KMS-11 (cell line): ENCODE data around the gene ZCCHC18.

Experiments used
- H2AFZ ChIP-seq: fragments of 200-600 bp; sonication (generic); 2 replicates; pipeline ENCODE4 v1.6.1; 2016; ENCODE audit warnings: antibody characterized with exemption, mixed run types, low read depth
- H3K27ac ChIP-seq: fragments of 200-600 bp; sonication (generic); 2 replicates; pipeline ENCODE4 v1.6.1; 2016; ENCODE audit warnings: mild to moderate bottlenecking, mixed run types
- H3K27me3 ChIP-seq: fragments of 200-600 bp; sonication (generic); 2 replicates; pipeline ENCODE4 v1.6.1; 2017; ENCODE audit warnings: mild to moderate bottlenecking, low read depth, mixed run types, moderate library complexity; ENCODE audit not compliant: insufficient read depth
- H3K36me3 ChIP-seq: fragments of 200-600 bp; sonication (generic); 2 replicates; pipeline ENCODE4 v1.6.1; 2017; ENCODE audit warnings: mild to moderate bottlenecking, mixed run types; ENCODE audit not compliant: insufficient read depth
- H3K4me1 ChIP-seq: fragments of 200-600 bp; sonication (generic); 2 replicates; pipeline ENCODE4 v1.6.1; 2016; ENCODE audit warnings: mild to moderate bottlenecking, low read depth, mixed run types; ENCODE audit not compliant: poor library complexity, severe bottlenecking
- H3K4me2 ChIP-seq: fragments of 200-600 bp; sonication (generic); 2 replicates; pipeline ENCODE4 v1.7.0; 2016; ENCODE audit warnings: mild to moderate bottlenecking, mixed run types
- H3K4me3 ChIP-seq: fragments of 200-600 bp; sonication (generic); IDR thresholded peaks from 2 replicates; pipeline ENCODE4 v1.6.1; 2017; ENCODE audit warnings: low read depth, low read length, mixed read lengths; ENCODE audit not compliant: insufficient read depth
- H3K79me2 ChIP-seq: fragments of 200-600 bp; sonication (generic); 2 replicates; pipeline ENCODE4 v1.6.1; 2016; ENCODE audit warnings: low read depth, mixed run types; ENCODE audit not compliant: insufficient read depth
- H3K9ac ChIP-seq: fragments of 200-600 bp; sonication (generic); 2 replicates; pipeline ENCODE4 v1.6.1; 2016; ENCODE audit warnings: mild to moderate bottlenecking, mixed run types
- H4K20me1 ChIP-seq: fragments of 200-600 bp; sonication (generic); 2 replicates; pipeline ENCODE4 v1.6.1; 2016; ENCODE audit warnings: mild to moderate bottlenecking, mixed run types; ENCODE audit not compliant: insufficient read depth
- CTCF ChIP-seq: fragments of 200-600 bp; sonication (generic); conservative IDR thresholded peaks from 2 replicates; pipeline ENCODE4 v1.6.1; 2017; ENCODE audit warnings: low read depth, mild to moderate bottlenecking, antibody characterized with exemption, low read length, moderate library complexity, mixed read lengths

Gene ZCCHC18

GRCh38 chrX:104126856-104127255 is 14.5 kb downstream of the ZCCHC18 start:
- H3K79me2 ChIP-seq = no peaks in the 10 kb centered on the region
- H3K27me3 ChIP-seq = no peaks in the 10 kb centered on the region
- H2AFZ ChIP-seq = no peak overlapping the region
- no peaks in the 10 kb centered on the region for H3K36me3 ChIP-seq
- no peak overlapping the region for H3K27ac ChIP-seq
- H4K20me1 ChIP-seq = no peaks in the 10 kb centered on the region
- no peak overlapping the region for H3K9ac ChIP-seq
- H3K4me2 ChIP-seq = no peak overlapping the region
- H3K4me3 ChIP-seq = no peak overlapping the region
- no peak for TF ChIP-seq CTCF
- no peaks in the 10 kb centered on the region for H3K4me1 ChIP-seq

GRCh38 chrX:104130808-104131207 is 18.5 kb downstream of the ZCCHC18 start:
- H3K4me2 ChIP-seq = no peak overlapping the region

GRCh38 chrX:104134583-104135261 is 22.4 kb downstream of the ZCCHC18 start:
- Histone ChIP-seq H3K9ac (no peak overlapping the region), H3K36me3 (no peaks in the 10 kb centered on the region), H3K27me3 (no peaks in the 10 kb centered on the region), H2AFZ (no peak overlapping the region), H3K27ac (no peak overlapping the region), H3K4me2 (no peak overlapping the region), H3K4me1 (peaks cover 4% of the 10 kb centered on the region), H3K79me2 (no peaks in the 10 kb centered on the region), H4K20me1 (no peaks in the 10 kb centered on the region), H3K4me3 (no peak overlapping the region)
- TF ChIP-seq CTCF = no peak

More at GRCh38 chrX:104130808-104131207, 18.5 kb downstream of the ZCCHC18 start:
- Histone ChIP-seq H3K9ac (no peak overlapping the region), H3K27ac (no peak overlapping the region), H3K4me1 (no peaks in the 10 kb centered on the region), H2AFZ (no peak overlapping the region), H3K36me3 (no peaks in the 10 kb centered on the region), H4K20me1 (no peaks in the 10 kb centered on the region), H3K27me3 (no peaks in the 10 kb centered on the region), H3K79me2 (no peaks in the 10 kb centered on the region), H3K4me3 (no peak overlapping the region)
- TF ChIP-seq CTCF = no peak

- H3K27me3 ChIP-seq = no peaks in the 10 kb centered on the region
- peaks cover 8% of the 10 kb centered on the region for H3K4me1 ChIP-seq
- no peak for TF ChIP-seq CTCF
- no peak overlapping the region for H3K4me3 ChIP-seq
- H3K4me2 ChIP-seq = no peak overlapping the region
- no peaks in the 10 kb centered on the region for H4K20me1 ChIP-seq
- no peak overlapping the region for H3K9ac ChIP-seq
- no peaks in the 10 kb centered on the region for H3K79me2 ChIP-seq
- no peaks in the 10 kb centered on the region for H3K36me3 ChIP-seq
- no peak overlapping the region for H3K27ac ChIP-seq
- H2AFZ ChIP-seq = no peak overlapping the region
Measured at GRCh38 chrX:104135677-104136076, 23.4 kb downstream of the ZCCHC18 start.
